SK-N-MC (cell line): ENCODE measurements around the gene TTC7B.

ENCODE experiments used
- EZH2 ChIP-seq: fragments of 200-600 bp; sonication (generic); IDR thresholded peaks from one replicate; pipeline ENCODE4 v1.6.1; 2017; ENCODE audit warnings: antibody characterized with exemption
- FOXP2 ChIP-seq: optimal IDR thresholded peaks from 2 replicates; pipeline ENCODE3; 2011; ENCODE audit warnings: mild to moderate bottlenecking, moderate library complexity; ENCODE audit not compliant: insufficient read depth; ENCODE audit errors: extremely low read length, control extremely low read depth
- POLR2AphosphoS5 ChIP-seq: IDR thresholded peaks from 2 replicates; pipeline ENCODE4 v1.6.1; 2012; ENCODE audit warnings: mild to moderate bottlenecking, low read depth, low read length, borderline replicate concordance

DNA sequence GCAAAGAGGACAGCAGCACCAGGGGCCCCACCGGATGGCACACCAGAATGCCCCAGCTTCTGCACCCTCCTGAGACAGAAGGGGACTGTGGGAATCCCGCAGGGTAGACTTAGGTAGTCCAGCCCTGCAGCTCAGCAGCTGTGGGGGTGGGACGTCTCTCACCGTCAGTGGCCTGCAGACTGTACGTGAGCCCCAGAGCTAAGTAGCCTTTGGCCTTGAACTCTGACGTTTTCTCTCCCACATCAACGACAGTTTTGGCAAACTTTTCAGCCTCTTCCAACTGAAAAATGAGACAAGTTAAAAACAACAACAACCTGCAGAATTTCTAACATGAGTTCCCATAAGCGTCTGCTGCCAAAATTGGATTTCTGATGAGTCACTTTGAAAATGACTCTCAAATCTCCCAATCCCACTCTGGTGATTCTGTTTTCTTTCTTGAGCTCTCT lies 161.4 kb downstream of the TTC7B start:
- TF ChIP-seq EZH2 (no peak), POLR2AphosphoS5 (no peak), FOXP2 (no peak)
